HG03558 (cell line): ENCODE results near the gene CTSC.
A peak's percentile ranks its signal among the peaks of the same experiment; 100 is the strongest.

Experiments
- ATAC-seq: cut with Tn5 transposase; IDR thresholded peaks from one replicate; pipeline ENCODE4 v1.9.1; 2021; ENCODE audit warnings: moderate number of reproducible peaks; ENCODE audit not compliant: unreplicated experiment; ENCODE audit errors: extremely low read depth

The CTSC gene

DNA sequence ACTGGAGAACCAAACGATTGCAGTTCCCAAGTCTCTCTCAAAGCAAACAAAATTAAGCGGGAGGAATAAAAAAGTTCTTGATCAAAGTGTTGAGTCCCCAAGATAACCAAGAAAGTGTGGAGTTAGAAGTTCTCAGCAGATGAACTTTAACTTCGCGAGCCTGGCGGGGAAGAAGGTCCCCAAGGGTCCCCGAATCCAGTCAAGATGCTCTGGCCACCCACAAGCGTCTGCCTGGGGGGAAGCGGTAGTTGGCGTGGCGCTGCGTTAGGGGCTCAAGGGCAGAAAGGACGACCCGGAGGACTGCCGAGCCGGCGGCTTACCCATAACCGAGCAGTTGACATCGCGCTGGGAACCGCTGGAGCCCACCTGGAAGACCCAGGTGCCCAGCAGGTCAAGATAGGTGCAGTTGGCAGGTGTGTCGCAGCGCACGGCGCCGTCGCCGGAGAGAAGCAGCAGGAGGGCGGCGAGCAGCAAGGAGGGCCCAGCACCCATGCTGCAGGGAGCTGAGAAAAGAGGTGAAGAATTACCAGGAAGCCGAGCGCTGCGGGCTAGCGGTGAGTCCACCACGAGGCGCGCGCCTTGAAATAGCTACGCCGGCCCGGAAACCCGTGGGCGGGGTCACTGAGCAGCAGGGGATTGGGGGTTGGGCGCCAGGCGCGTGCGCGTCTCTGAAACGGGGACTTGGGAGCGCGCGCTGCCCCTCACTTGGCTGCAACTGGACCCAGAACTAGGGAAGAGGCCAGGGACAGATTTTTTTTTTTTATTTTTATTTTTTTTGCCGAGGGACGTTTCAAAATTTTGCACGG, at the start of gene CTSC:
Gene CTSC, minus strand, starts transcription at position 556 of the 806 bp plus-strand sequence. Its CDS starts 64 bp downstream, at position 492.
- ATAC-seq: peak; percentile 87

DNA sequence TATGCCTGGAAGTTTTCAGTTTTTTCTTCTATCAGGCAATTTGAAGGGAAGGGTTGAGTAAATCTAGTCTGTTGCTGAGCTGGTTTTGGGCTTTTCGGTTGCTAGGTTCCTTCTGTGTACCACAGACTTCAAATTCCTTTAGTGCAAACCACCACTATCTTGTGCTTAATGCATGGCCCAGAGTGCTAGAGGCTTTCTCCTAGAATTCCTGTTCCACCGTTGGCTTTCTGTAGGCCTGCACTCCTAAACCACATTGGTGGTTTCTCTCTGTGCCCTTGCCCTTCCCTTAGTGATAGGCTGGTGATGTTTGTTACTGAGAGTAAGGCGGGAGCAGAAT, 47.1 kb upstream of the CTSC start:
- ATAC-seq: no peak

DNA sequence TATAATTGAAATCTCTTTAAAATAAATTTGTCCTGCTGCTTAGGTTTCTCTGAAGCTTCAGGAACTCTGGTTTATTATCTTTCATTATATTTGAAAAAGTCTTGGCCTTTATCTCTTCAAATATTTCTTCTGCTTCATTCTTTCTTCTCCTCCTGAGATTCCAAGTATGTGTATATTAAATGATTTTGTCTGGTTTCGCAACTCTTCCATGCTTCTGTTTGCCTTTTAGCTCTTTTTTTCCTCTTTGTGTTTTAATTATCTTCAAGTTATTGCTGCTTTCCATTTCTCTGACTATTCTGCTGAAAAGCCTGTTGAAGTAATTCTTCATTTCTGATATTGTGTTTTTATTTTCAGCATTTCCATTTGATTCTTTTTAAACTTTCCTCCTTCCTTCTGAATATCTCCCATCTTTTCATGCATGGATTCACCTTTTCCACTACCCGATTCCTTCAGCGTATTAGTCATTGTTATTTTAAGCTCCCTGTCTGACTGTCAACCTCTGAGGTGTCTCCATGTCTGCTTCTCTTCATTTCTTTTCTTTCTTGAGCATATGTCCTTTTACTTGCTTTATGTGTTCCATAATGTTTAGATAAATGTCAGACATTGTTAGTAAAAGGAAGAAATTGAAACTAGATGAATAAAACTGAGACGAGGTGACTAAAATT, 46.6 kb upstream of the CTSC start:
- no peak for ATAC-seq

DNA sequence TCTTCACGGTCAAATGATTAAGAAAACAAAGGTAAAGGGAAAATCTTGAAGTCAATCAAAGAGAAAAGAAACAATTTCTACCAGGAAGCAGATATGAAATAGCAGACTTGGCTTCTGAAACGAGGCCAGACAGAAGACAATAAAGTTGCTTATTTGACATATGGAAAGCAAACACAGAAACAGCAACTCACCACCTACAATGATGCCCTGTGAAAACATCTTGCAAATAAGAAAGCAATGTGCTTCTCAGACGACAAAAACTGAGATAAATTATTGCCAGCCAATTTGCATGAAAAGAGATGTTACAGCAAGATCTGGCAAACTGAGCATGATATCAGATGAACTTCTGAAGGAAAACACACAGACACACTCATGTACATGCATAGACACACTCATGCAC, 45.9 kb upstream of the CTSC start:
- no peak for ATAC-seq

DNA sequence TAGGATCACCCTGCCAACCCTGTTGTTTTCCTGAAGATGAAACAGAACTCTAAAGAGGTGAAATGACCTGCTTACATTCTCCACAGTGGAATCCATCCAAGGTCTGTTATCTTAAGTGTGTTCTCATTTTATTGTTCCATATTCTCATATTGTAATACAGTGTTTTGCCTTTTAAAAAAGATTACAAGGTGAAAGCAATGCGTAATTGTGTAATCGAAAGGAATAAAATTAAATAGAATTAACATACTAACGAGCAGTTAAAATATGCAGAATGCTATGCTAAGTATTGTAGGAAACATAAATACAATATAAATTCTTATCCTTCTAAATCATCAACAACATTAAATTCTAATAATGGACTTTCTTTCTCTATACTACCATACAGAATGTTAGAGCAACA, 41.6 kb upstream of the CTSC start:
- no peak for ATAC-seq

DNA sequence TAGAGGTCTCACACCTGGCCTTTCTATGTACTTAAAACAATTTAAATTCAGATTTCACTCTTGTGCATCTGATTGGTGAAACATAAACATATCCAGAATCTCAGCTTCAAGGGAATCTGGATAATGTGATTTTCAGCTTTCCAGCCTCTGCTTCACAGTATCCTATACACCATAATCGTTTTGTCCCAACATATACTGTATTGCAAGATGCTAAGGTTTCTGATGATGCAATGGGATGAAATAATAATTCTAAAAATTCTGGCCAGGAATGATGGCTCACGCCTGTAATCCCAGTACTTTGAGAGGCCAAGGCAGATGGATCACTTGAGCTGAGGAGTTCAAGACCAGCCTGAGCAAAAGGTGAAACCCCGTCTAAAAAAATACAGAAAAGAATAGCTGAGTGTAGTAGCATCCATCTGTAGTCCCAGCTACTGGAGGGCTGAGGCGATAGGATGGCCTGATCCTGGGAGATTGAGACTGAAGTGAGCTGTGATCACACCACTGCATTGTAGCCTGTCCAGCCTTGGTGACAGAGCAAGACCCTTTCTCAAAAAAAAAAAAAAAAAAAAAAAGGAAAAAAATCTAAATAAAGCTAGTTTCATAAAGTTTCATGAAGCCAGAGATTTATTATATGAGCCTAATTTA, 41.0 kb upstream of the CTSC start:
- no peak for ATAC-seq

DNA sequence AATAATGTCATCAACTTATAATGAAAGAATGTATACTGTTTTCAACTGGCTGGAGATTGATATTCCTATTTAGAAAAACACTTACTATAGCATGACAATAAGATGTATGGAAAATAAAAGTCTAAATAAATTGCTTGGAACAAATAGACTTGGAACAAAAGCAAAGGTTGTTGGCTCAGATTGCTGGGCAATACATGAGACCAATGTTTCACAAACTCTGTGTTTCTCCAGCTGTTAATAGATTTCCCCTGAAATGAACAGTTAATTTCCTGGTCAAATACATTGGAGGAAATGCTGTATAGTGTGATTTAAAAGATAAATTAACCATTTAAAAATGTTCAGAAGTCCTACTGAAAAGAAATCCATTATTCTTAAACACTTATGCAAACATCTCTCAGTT, 40.1 kb upstream of the CTSC start:
- no peak for ATAC-seq

DNA sequence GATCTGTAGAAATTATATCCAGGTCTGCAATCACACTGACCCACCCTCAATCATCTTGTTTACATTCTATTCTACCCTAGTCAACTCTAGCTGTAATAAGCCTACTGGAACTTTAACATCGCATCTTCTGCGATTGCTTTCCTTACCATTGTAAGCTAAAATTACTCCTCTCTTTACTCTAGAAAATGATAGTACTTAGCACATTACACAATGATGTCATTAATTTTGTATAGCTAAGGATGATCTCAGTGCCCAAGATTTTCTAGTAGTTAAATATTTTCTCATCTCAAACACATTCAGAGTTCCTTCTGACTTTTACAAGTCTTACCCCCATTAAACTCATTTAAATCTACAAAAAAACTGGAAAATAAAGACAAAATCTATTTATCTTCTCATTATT, 39.6 kb upstream of the CTSC start:
- ATAC-seq: no peak

DNA sequence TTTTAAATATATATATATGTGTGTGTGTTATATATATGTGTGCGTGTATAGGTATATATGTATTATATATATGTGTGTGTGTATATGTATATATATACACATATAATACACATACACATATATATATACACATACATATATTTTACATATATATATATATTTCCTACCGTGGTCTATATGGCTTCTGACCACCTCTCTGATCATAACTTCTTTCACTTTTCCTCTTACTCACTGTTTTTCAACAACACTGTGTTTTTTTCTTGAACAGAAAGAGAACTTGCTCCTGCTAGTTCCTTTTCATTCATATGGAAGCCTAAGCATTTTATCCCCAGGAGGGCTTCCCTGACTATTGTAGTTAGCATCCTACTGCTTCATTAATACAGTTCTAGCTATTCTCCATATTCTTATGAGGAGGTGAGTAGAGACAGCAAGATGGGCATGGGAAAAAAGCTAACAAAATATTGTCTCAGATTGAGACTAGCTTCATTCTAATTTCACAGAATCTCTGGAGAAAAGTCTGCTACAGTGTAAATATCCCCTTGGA, 38.5 kb upstream of the CTSC start:
- no peak for ATAC-seq

DNA sequence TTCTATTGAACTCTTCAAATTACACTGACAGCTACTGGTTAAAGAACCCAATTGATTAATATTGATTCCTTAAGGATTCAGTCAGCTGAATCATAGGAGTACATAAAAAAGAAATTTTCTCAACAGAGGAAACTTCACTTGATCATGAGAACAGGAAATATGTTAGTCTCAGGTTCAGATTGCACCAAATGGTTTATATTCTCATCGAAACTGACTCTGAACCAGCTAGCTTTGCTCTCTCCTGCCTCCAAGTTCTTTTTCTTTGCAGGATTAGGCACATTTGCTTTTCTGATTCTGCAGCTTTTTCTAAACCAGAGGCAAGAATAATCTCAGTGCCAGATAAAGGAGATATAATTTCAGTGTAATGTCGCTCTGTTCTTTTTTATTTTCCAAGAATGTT, 33.2 kb upstream of the CTSC start:
- no peak for ATAC-seq

DNA sequence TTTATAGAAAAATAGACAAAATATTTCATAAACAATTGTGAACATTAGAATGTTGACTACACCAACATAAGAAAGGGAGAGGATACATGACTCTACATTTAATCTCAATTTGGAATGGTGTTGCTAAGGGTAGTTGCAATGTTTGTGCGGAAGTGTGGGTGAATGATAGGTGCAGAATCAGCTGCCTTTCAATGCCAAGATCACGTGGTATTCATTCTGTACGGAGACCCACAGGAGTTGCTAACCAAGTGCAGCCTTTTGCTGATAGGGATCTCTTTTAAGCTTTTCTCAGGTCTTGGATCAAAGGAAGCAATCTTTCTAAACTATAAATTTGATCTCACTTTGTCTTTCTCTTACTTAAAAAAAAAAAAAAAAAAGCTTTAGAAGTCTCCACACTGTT, 29.8 kb upstream of the CTSC start:
- ATAC-seq: no peak

DNA sequence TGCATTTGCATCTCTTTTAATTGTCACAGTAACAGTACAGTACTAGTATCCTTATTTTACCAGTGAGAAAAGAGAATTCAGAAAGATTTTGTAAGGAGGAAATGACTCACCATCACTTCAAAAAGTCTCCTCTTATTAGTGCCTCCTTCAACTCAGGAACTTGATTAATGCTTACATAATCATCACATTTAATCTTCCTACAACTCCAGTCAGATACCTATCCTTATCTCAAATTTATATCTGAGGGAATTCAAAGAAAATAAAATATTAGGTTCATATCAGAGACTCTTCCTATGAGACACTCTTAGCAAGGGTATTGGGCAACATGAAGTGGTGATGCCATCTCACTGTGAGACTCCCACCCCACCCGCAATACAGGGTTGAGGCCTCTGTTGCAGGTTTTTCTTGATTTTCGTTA, 26.1 kb upstream of the CTSC start:
- ATAC-seq: peak; percentile 27

DNA sequence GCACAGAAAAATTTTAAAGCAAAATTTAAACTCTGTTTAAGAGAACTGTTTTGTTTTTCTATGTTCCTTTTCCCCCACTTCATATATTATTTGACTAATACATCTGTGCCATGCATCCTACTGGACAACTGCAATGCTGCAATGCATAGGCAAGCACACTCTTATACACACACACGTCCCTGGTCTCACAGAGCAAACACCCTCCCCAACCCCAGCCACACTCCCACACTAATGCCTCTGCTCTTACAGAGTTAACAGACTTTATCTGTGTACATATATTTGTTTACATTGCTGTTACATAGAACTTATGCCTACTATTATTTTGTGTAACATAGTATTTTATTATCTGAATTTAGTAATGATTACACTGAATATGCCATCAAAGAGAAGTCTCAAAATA, 25.5 kb upstream of the CTSC start:
- no peak for ATAC-seq

DNA sequence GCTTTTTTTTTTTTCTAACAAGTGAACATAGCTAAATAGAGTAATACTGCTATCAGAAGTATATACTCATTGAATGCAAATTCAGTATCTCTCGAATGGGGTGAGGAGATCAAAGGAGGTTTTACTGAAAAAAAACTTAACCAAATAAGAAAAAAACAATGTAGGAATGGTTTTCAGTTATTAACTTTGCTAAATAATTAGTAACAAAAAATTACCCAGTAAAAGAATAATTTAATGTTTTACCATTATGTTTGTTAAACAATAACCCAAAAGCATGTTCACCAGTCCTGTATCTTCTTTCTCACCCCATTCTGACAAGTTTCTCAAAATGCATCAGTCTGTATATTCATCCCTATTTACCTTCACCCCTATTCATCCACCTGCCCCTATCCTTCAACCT, 22.6 kb upstream of the CTSC start:
- ATAC-seq: no peak

DNA sequence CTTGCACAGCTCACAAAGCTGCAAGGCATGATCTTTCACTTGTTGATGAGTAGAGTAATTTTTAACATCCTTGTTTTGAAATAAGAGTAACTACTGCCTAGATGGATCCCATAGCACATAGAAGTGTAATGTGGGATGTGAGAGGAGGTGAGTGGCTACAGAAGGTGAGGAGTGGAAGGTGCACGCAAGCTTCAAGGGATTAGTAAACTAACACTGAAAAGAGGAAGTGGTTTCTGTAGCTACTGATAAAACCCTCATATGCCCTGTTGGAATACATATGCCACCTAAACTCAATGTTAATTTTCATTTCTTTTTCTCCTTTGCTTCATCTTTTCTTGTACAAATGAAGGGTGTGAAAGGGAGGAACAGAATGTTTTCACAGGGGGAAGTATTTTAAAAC, 22.0 kb upstream of the CTSC start:
- peak; percentile 34 for ATAC-seq

DNA sequence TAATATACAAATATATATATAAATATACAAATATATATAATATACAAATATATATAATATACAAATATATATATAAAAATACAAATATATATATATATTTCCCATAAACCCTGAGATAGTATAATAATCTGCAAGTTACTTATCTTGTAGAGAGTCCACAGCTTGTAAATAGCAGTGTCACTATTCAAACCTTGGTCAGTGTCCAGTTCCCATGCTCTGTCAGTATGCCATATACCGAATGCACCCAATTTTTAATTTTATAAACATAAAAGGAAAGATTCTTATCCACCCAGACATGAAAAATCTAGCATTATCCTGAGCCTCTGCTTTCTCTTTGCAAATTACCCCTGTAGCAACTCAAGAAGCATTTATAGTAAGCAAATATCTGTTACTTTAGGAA, 21.6 kb upstream of the CTSC start:
- no peak for ATAC-seq

DNA sequence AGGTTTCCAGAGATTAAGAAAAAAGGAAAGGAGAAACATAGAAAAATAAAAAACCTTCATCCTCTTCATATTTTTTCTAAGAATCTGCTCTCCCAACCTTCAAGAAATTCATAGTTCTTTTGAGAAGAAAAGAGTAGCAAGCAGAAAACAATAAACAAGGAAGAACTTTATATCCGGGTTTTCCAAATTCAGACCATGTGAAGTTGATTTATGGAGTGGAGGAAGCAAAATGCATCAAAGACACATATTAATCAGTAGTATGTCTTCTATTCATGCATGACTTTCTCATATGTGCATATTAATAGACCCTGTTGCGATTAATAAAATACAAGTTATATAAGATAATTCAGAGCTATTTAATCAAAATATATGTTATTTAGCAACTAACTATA, 20.5 kb upstream of the CTSC start:
- ATAC-seq: no peak

DNA sequence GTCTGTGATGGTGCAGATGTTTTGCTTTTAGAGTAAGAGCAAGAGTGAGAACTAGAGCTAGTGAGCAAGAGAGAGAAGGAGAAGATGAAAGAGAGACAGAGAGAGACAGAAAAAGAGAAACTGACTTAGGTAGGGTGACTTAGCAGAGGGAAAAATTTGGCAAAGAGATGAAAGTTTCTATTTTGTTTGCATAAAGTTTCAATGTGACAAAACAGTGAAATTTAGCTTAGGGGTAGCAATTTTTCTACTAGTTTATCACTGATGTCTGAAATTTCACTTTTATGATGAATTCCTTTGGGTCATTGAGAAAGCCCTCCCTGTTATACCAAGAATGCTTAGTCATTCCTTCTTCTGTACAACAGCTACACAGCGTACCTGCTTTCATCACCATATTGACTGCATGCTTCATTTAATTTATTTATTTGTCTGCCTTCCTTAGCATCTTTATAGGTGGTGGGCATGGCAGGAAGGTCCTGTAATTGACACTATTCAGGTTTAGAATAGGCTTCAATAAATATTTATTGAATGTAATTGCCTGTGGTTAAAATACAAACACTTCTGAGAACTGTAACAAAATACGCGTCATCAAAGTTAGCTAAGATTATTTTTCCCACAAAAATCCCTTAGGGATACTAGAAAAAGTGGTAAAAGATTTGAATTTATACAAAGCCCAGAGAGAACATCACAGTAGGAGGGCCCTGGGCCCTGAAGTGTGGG, 19.9 kb upstream of the CTSC start:
- peak; percentile 42 for ATAC-seq

DNA sequence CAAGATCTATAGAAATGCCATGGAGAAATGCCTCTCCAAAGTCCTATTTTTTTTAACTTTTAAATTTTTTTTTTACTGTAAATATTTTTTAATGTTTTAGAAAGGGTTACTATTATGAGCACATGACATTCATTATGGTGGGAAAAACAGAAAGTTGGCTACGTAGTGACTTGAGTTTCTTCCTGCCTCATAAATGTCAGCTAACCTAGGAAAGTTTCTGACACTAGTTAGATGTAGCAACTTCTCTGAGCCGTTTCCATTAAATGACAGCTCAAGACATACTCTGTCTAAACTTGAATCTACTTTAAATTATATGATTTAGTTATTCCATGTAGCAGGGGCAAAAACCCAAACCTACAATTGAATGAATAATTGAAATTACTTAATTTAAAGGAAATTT, 18.4 kb upstream of the CTSC start:
- ATAC-seq: no peak

DNA sequence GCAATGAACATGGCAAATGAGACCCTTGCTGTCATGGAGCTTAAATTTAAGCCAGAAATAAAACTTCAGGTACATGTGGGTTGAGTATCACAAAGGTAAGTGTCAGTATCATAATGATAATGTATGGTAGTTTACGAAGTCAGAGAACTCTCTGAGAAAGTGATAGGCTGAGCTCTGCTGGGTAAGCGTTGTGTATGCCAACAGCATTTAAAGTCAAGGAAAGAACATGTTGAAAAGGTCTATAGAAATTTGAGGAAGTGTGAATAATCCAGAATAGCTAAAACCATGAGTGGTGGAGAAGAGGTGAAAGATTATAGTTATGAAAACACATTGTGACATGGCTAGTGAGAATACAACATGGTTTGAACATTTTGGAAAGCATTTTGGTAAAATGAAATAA, 17.4 kb upstream of the CTSC start:
- no peak for ATAC-seq
